Parathyroid adenoma (tissue), 2 donors: ENCODE data around the gene FAIM2.

ENCODE experiments used
- H2AFZ ChIP-seq: fragments of 300-600 bp; sonication (generic); one replicate; pipeline ENCODE4 v1.7.0; 2017; ENCODE audit warnings: antibody characterized with exemption, mild to moderate bottlenecking
- H3K27ac ChIP-seq: fragments of 300-600 bp; sonication (generic); one replicate; pipeline ENCODE4 v1.7.0; 2017
- H3K27me3 ChIP-seq: fragments of 300-600 bp; sonication (generic); one replicate; pipeline ENCODE4 v1.7.0; 2017; ENCODE audit warnings: low read length; ENCODE audit not compliant: control insufficient read depth, insufficient read depth
- H3K36me3 ChIP-seq: fragments of 300-600 bp; sonication (generic); one replicate; pipeline ENCODE4 v1.7.0; 2017; ENCODE audit warnings: low read length; ENCODE audit not compliant: control insufficient read depth, insufficient read depth
- H3K4me1 ChIP-seq: fragments of 300-600 bp; sonication (generic); one replicate; pipeline ENCODE4 v1.7.0; 2017; ENCODE audit warnings: control low read depth
- H3K4me2 ChIP-seq: fragments of 300-600 bp; sonication (generic); one replicate; pipeline ENCODE4 v1.7.0; 2017; ENCODE audit warnings: low read length
- H3K4me3 ChIP-seq: fragments of 300-600 bp; sonication (generic); one replicate; pipeline ENCODE4 v1.7.0; 2017; ENCODE audit warnings: low read depth, low read length
- H3K79me2 ChIP-seq: fragments of 300-600 bp; sonication (generic); one replicate; pipeline ENCODE4 v1.7.0; 2017; ENCODE audit warnings: control low read depth
- H3K9ac ChIP-seq: fragments of 300-600 bp; sonication (generic); one replicate; pipeline ENCODE4 v1.7.0; 2017; ENCODE audit warnings: mild to moderate bottlenecking
- H3K9me3 ChIP-seq: fragments of 300-600 bp; sonication (generic); one replicate; pipeline ENCODE4 v1.7.0; 2017; ENCODE audit warnings: low read length; ENCODE audit not compliant: control insufficient read depth
- TF ChIP-seq, protein P1 (sequence below): fragments of 300-600 bp; sonication (generic); IDR thresholded peaks from one replicate; pipeline ENCODE4 v1.7.0; 2017; ENCODE audit warnings: antibody characterized with exemption, mild to moderate bottlenecking
- donor health status: primary hyperparathyroidism.

The FAIM2 gene

GRCh38 chr12:49854976-49855375, 48.7 kb downstream of the FAIM2 start:
- no peaks in the 10 kb centered on the region for H3K4me1 ChIP-seq
- TF ChIP-seq, protein P1, sequence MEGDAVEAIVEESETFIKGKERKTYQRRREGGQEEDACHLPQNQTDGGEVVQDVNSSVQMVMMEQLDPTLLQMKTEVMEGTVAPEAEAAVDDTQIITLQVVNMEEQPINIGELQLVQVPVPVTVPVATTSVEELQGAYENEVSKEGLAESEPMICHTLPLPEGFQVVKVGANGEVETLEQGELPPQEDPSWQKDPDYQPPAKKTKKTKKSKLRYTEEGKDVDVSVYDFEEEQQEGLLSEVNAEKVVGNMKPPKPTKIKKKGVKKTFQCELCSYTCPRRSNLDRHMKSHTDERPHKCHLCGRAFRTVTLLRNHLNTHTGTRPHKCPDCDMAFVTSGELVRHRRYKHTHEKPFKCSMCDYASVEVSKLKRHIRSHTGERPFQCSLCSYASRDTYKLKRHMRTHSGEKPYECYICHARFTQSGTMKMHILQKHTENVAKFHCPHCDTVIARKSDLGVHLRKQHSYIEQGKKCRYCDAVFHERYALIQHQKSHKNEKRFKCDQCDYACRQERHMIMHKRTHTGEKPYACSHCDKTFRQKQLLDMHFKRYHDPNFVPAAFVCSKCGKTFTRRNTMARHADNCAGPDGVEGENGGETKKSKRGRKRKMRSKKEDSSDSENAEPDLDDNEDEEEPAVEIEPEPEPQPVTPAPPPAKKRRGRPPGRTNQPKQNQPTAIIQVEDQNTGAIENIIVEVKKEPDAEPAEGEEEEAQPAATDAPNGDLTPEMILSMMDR, result no peak
- no peak overlapping the region for H3K4me2 ChIP-seq
- H3K36me3 ChIP-seq, result no peaks in the 10 kb centered on the region
- H3K4me3 ChIP-seq, result no peak overlapping the region
- no peak overlapping the region for H3K27ac ChIP-seq
- H2AFZ ChIP-seq, result no peak overlapping the region
- no peak overlapping the region for H3K9ac ChIP-seq
- H3K79me2 ChIP-seq, result no peaks in the 10 kb centered on the region
- H3K27me3 ChIP-seq, result no peaks in the 10 kb centered on the region
- H3K9me3 ChIP-seq, result no peaks in the 10 kb centered on the region

DNA sequence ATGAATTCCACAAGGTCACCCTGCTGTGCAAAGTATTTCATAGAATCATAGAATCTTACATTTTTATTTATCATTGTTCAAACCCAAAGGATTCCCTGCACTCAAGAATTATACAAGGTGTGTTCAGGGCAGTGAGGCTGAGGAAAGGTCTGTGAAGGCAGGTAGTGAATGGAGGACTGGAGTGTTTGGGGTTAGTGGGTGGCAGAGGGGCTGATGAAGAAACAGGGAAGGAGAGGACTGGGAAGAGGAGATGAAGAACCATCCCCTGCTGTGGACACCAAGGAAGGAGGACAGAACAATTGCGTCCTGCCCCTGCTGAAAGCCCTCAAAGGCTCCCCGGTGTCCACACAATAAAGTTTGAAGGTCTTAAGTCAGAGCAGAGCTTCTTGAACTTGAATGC, 50.0 kb downstream of the FAIM2 start:
- Histone ChIP-seq H3K36me3 (no peaks in the 10 kb centered on the region), H3K27me3 (no peaks in the 10 kb centered on the region), H3K4me3 (no peak overlapping the region), H2AFZ (no peak overlapping the region), H3K4me2 (no peak overlapping the region), H3K4me1 (no peaks in the 10 kb centered on the region), H3K9me3 (no peaks in the 10 kb centered on the region), H3K79me2 (no peaks in the 10 kb centered on the region), H3K9ac (no peak overlapping the region), H3K27ac (no peak overlapping the region)
- TF ChIP-seq, protein P1, result no peak

DNA sequence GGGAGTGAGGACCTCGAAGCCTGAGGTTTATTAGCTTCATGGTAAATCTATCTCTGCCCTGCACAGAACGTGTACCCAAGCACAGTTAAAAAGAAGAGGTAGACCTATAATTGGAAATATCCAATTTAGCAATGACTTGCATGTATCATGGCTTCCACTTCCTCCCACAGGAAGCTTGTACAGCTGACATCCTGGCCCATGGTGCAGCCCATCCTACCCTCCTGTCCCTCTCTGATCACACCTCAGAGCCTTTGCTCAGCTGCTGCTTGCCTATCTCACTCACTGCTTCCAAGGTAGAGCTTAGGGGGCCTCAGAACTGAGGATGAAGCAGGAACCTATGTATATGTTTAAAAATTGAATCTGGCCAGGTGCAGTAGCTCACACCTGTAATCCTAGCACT, 56.5 kb downstream of the FAIM2 start:
- H3K9me3 ChIP-seq, result no peaks in the 10 kb centered on the region
- H3K9ac ChIP-seq, result no peak overlapping the region
- peaks cover 5% of the 10 kb centered on the region for H3K4me1 ChIP-seq
- no peaks in the 10 kb centered on the region for H3K79me2 ChIP-seq
- no peak overlapping the region for H3K4me3 ChIP-seq
- H3K36me3 ChIP-seq, result no peaks in the 10 kb centered on the region
- no peak overlapping the region for H3K4me2 ChIP-seq
- H3K27me3 ChIP-seq, result no peaks in the 10 kb centered on the region
- no peak overlapping the region for H2AFZ ChIP-seq
- no peak overlapping the region for H3K27ac ChIP-seq
- TF ChIP-seq, protein P1, result no peak

DNA sequence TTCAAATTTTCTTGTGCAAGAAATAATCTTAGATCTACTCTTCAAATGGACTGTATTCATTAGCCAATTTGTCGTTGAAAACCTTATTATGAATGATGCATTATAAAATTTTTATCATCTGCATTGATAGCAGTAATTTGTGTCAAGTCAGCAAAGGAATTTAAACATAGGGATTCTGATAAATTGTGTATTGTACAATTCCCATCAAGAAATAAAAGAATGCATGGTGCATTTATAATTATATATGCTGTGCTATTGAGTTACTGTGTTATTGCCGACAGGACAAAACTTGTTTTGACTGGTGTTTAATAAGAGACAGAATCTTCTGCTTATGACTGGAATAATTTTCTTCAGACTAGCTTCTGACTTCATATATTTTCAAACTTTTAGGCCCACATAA, 57.7 kb downstream of the FAIM2 start:
- Histone ChIP-seq H3K79me2 (no peaks in the 10 kb centered on the region), H3K27ac (no peak overlapping the region), H3K9me3 (no peaks in the 10 kb centered on the region), H3K4me2 (no peak overlapping the region), H3K9ac (no peak overlapping the region), H3K4me1 (peaks cover 12% of the 10 kb centered on the region), H3K4me3 (no peak overlapping the region), H3K27me3 (no peaks in the 10 kb centered on the region), H3K36me3 (no peaks in the 10 kb centered on the region), H2AFZ (no peak overlapping the region)
- TF ChIP-seq, protein P1, result no peak

- H3K9ac ChIP-seq, result no peak overlapping the region
- no peak overlapping the region for H3K4me3 ChIP-seq
- TF ChIP-seq, protein P1, result no peak
These were observed 59.7 kb downstream of the FAIM2 start for GRCh38 chr12:49843876-49844437.

More at GRCh38 chr12:49843876-49844437, 59.7 kb downstream of the FAIM2 start:
- no peak overlapping the region for H2AFZ ChIP-seq
- H3K79me2 ChIP-seq, result no peaks in the 10 kb centered on the region
- H3K4me1 ChIP-seq, result peaks cover 12% of the 10 kb centered on the region
- H3K9me3 ChIP-seq, result no peaks in the 10 kb centered on the region
- H3K4me2 ChIP-seq, result no peak overlapping the region
- H3K36me3 ChIP-seq, result no peaks in the 10 kb centered on the region
- H3K27ac ChIP-seq, result no peak overlapping the region
- H3K27me3 ChIP-seq, result no peaks in the 10 kb centered on the region
